BLaER1 (cell line): ENCODE results near the gene RASSF1.

Source experiments
- H3K27ac ChIP-seq: shearing (Covaris generic); formaldehyde crosslinking; 2 replicates; pipeline ENCODE4 v1.8.1; 2022
- H3K27me3 ChIP-seq: shearing (Covaris generic); formaldehyde crosslinking; 2 replicates; pipeline ENCODE4 v1.8.1; 2022
- H3K36me3 ChIP-seq: shearing (Covaris generic); formaldehyde crosslinking; 2 replicates; pipeline ENCODE4 v1.8.1; 2022
- H3K4me1 ChIP-seq: shearing (Covaris generic); formaldehyde crosslinking; 2 replicates; pipeline ENCODE4 v1.8.1; 2022
- H3K4me2 ChIP-seq: shearing (Covaris generic); formaldehyde crosslinking; 2 replicates; pipeline ENCODE4 v1.8.1; 2022
- H3K4me3 ChIP-seq: shearing (Covaris generic); formaldehyde crosslinking; 2 replicates; pipeline ENCODE4 v1.8.1; 2022
- H3K9ac ChIP-seq: shearing (Covaris generic); formaldehyde crosslinking; 2 replicates; pipeline ENCODE4 v1.8.1; 2022
- H3K9me3 ChIP-seq: shearing (Covaris generic); formaldehyde crosslinking; 2 replicates; pipeline ENCODE4 v1.8.1; 2022
- H4K20me1 ChIP-seq: shearing (Covaris generic); formaldehyde crosslinking; 2 replicates; pipeline ENCODE4 v1.8.1; 2022
- Cebpa-rat ChIP-seq: shearing (Covaris generic); IDR thresholded peaks from 2 replicates; pipeline ENCODE4 v1.8.1; 2022

Gene RASSF1

GRCh38 chr3:50303013-50303815 lies 37.4 kb downstream of the RASSF1 start, which contains the start of gene HYAL1:
TSS of gene HYAL1 (minus strand) at chr3:50303574. CDS start at chr3:50302956, 618 bp downstream.
- H3K4me3 ChIP-seq, result no peak within 1 kb of the TSS
- peaks cover 22% of the 10 kb centered on the region for H3K9me3 ChIP-seq
- no peak within 1 kb of the TSS for H3K9ac ChIP-seq
- H3K4me1 ChIP-seq, result peaks cover 14% of the 10 kb centered on the region
- H3K36me3 ChIP-seq, result peaks cover 15% of the 10 kb centered on the region; the same call in 1 of the 2 replicates
- H3K27ac ChIP-seq, result no peak within 1 kb of the TSS
- H3K27me3 ChIP-seq, result no peaks in the 10 kb centered on the region
- H4K20me1 ChIP-seq, result 0 out of 2 replicates have a peak, but pooled peaks cover 4% of the 10 kb centered on the region
- TF ChIP-seq Cebpa-rat, result no peak
- H3K4me2 ChIP-seq, result no peak within 1 kb of the TSS

- H3K9ac ChIP-seq, result no peak overlapping the region
Observed at GRCh38 chr3:50302095-50303012, 38.3 kb downstream of the RASSF1 start.

GRCh38 chr3:50300681-50301254 lies 39.9 kb downstream of the RASSF1 start:
- no peaks in the 10 kb centered on the region for H3K27me3 ChIP-seq

More at GRCh38 chr3:50302095-50303012, 38.3 kb downstream of the RASSF1 start:
- 0 out of 2 replicates have a peak, but pooled peaks cover 8% of the 10 kb centered on the region for H4K20me1 ChIP-seq
- no peak overlapping the region for H3K27ac ChIP-seq
- H3K4me2 ChIP-seq, result no peak overlapping the region
- TF ChIP-seq Cebpa-rat, result no peak
- H3K27me3 ChIP-seq, result no peaks in the 10 kb centered on the region
- H3K9me3 ChIP-seq, result peaks cover 13% of the 10 kb centered on the region
- no peak overlapping the region for H3K4me3 ChIP-seq
- H3K4me1 ChIP-seq, result peaks cover 21% of the 10 kb centered on the region
- H3K36me3 ChIP-seq, result peaks cover 10% of the 10 kb centered on the region

GRCh38 chr3:50299929-50300680 lies 40.5 kb downstream of the RASSF1 start:
- Histone ChIP-seq H3K27ac (peak overlapping the region; percentile 36; the same call in 1 of the 2 replicates), H3K27me3 (no peaks in the 10 kb centered on the region), H4K20me1 (0 out of 2 replicates have a peak, but pooled peaks cover 8% of the 10 kb centered on the region), H3K4me3 (peak overlapping the region; percentile 78), H3K9me3 (no peaks in the 10 kb centered on the region), H3K36me3 (peaks cover 8% of the 10 kb centered on the region; the same call in 1 of the 2 replicates), H3K9ac (peak overlapping the region; percentile 70), H3K4me1 (peaks cover 21% of the 10 kb centered on the region), H3K4me2 (peak overlapping the region; percentile 84)
- no peak for TF ChIP-seq Cebpa-rat

More at GRCh38 chr3:50300681-50301254, 39.9 kb downstream of the RASSF1 start:
- Histone ChIP-seq H3K27ac (no peak overlapping the region), H3K9ac (no peak overlapping the region), H3K4me3 (no peak overlapping the region), H3K4me2 (no peak overlapping the region), H3K9me3 (no peaks in the 10 kb centered on the region), H3K4me1 (peaks cover 21% of the 10 kb centered on the region), H3K36me3 (peaks cover 8% of the 10 kb centered on the region; the same call in 1 of the 2 replicates), H4K20me1 (0 out of 2 replicates have a peak, but pooled peaks cover 8% of the 10 kb centered on the region)
- no peak for TF ChIP-seq Cebpa-rat

- Histone ChIP-seq H3K4me1 (peaks cover 21% of the 10 kb centered on the region), H3K4me3 (peak overlapping the region; percentile 78), H3K36me3 (peaks cover 8% of the 10 kb centered on the region; the same call in 1 of the 2 replicates), H4K20me1 (0 out of 2 replicates have a peak, but pooled peaks cover 8% of the 10 kb centered on the region), H3K9ac (peak overlapping the region; percentile 70), H3K27me3 (no peaks in the 10 kb centered on the region), H3K27ac (peak overlapping the region; percentile 36; the same call in 1 of the 2 replicates), H3K4me2 (peak overlapping the region; percentile 84), H3K9me3 (no peaks in the 10 kb centered on the region)
- TF ChIP-seq Cebpa-rat, result no peak
Observed at GRCh38 chr3:50299638-50299928, 41.1 kb downstream of the RASSF1 start.

- Histone ChIP-seq H3K4me1 (peaks cover 21% of the 10 kb centered on the region), H3K36me3 (peaks cover 8% of the 10 kb centered on the region; the same call in 1 of the 2 replicates), H4K20me1 (0 out of 2 replicates have a peak, but pooled peaks cover 8% of the 10 kb centered on the region), H3K9ac (peak within 1 kb of the TSS; percentile 82), H3K9me3 (no peaks in the 10 kb centered on the region), H3K4me2 (peak within 1 kb of the TSS; percentile 96), H3K27ac (peak within 1 kb of the TSS; percentile 82), H3K27me3 (no peaks in the 10 kb centered on the region), H3K4me3 (peak within 1 kb of the TSS; percentile 78)
- TF ChIP-seq Cebpa-rat, result no peak
Observed at GRCh38 chr3:50298836-50299637, 41.6 kb downstream of the RASSF1 start, which contains the start of the genes HYAL3 and NAA80. TSS of gene HYAL3 (minus strand) at chr3:50299405. CDS start at chr3:50295602, 3,803 bp downstream. TSS of gene NAA80 (minus strand) at chr3:50299405. CDS start at chr3:50297463, 1,942 bp downstream.

- H3K27ac ChIP-seq, result peak overlapping the region; percentile 82
- peak overlapping the region; percentile 82; the same call in 1 of the 2 replicates for H3K9ac ChIP-seq
Observed at GRCh38 chr3:50297896-50298725, 42.5 kb downstream of the RASSF1 start.

More at GRCh38 chr3:50297896-50298725, 42.5 kb downstream of the RASSF1 start:
- peaks cover 26% of the 10 kb centered on the region for H3K4me1 ChIP-seq
- peak overlapping the region; percentile 78 for H3K4me3 ChIP-seq
- H3K36me3 ChIP-seq, result peaks cover 8% of the 10 kb centered on the region; the same call in 1 of the 2 replicates
- peak overlapping the region; percentile 96 for H3K4me2 ChIP-seq
- H3K27me3 ChIP-seq, result no peaks in the 10 kb centered on the region
- no peaks in the 10 kb centered on the region for H3K9me3 ChIP-seq
- 0 out of 2 replicates have a peak, but pooled peaks cover 8% of the 10 kb centered on the region for H4K20me1 ChIP-seq
- no peak for TF ChIP-seq Cebpa-rat
